ENCODE measurements around the gene MAN2A1. TPM values are rescaled to one million over a fixed set of nuclear protein-coding genes. Genes with fewer than 3 reads are reported as not detected.
A peak's percentile ranks its signal among the peaks of the same experiment; 100 is the strongest.

Gene MAN2A1
- total and polyA plus RNA-seq, 7 experiments from 2014 or later: 24.9 to 107 (median 56.4) TPM

GRCh38 chr5:109714592-109714991 lies 24.9 kb downstream of the MAN2A1 start:
- H3K9me3 ChIP-seq (ENCODE audit: control insufficient read depth in 2 of 3, low read length in 3 of 3): no peaks in the 10 kb centered on the region
- intact Hi-C loops (cut with micrococcal nuclease): no loop called here
- DNase-seq (no peak), ATAC-seq (no peak)
- CTCF ChIA-PET: interaction anchor here (0.6 kb wide), 1 partner anchor 698 kb away, joined by 3 read pairs; no protein-coding TSS in a partner anchor
- H3K27me3 ChIP-seq (ENCODE audit: control insufficient read depth in 2 of 2, insufficient read depth in 2 of 2, low read length in 2 of 2): no peaks in the 10 kb centered on the region
- Mint-ChIP-seq H3K9me3 (no peaks in the 10 kb centered on the region), H3K4me1 (peaks cover 18 to 76% (median 53%) of the 10 kb centered on the region in 7 donors), H3K4me3 (no peak overlapping the region), H3K27me3 (no peaks in the 10 kb centered on the region), H3K36me3 (peaks cover 13 to 46% (median 40%) of the 10 kb centered on the region in 5 donors), H3K27ac (no peak overlapping the region)
- POLR2A ChIA-PET: interaction anchor here (0.7 kb wide), 1 partner anchor 70 kb away, joined by 3 read pairs; no protein-coding TSS in a partner anchor
- H3K4me1 ChIP-seq (ENCODE audit: control insufficient read depth in 2 of 2, insufficient read depth in 2 of 2, low read length in 2 of 2): peaks cover 0 to 4% of the 10 kb centered on the region in 2 donors
- H3K27ac ChIP-seq (ENCODE audit: low read depth, low read length): no peak overlapping the region
- no peak overlapping the region for H3K4me3 ChIP-seq (ENCODE audit: low read length)
- H3K36me3 ChIP-seq (ENCODE audit: control insufficient read depth in 2 of 3, insufficient read depth in 3 of 3, low read length in 3 of 3): peaks cover 0 to 16% (median 0%) of the 10 kb centered on the region in 3 experiments

GRCh38 chr5:109718216-109718615 lies 28.5 kb downstream of the MAN2A1 start:
- Mint-ChIP-seq H3K27ac (peak overlapping the region in 1 of 9 donors; percentile 34), H3K36me3 (peaks cover 17 to 45% (median 38%) of the 10 kb centered on the region in 5 donors), H3K27me3 (no peaks in the 10 kb centered on the region), H3K4me3 (no peak overlapping the region), H3K9me3 (no peaks in the 10 kb centered on the region), H3K4me1 (peaks cover 0 to 71% (median 46%) of the 10 kb centered on the region in 7 donors)
- Histone ChIP-seq H3K36me3 (ENCODE audit: control insufficient read depth in 2 of 3, insufficient read depth in 3 of 3, low read length in 3 of 3) (peaks cover 0 to 16% (median 0%) of the 10 kb centered on the region in 3 experiments), H3K9me3 (ENCODE audit: control insufficient read depth in 2 of 3, low read length in 3 of 3) (no peaks in the 10 kb centered on the region), H3K4me3 (ENCODE audit: low read length) (no peak overlapping the region), H3K27ac (ENCODE audit: low read depth, low read length) (no peak overlapping the region), H3K4me1 (ENCODE audit: control insufficient read depth in 2 of 2, insufficient read depth in 2 of 2, low read length in 2 of 2) (no peaks in the 10 kb centered on the region), H3K27me3 (ENCODE audit: control insufficient read depth in 2 of 2, insufficient read depth in 2 of 2, low read length in 2 of 2) (no peaks in the 10 kb centered on the region)
- ChIA-PET POLR2A (no interaction called here), CTCF (no interaction called here)
- ATAC-seq (no peak), DNase-seq (no peak)
- intact Hi-C loops (cut with micrococcal nuclease): no loop called here

GRCh38 chr5:109718632-109719031 lies 28.9 kb downstream of the MAN2A1 start:
- Mint-ChIP-seq H3K4me3 (peak overlapping the region in 1 of 10 donors; percentile 10), H3K36me3 (peaks cover 16 to 47% (median 35%) of the 10 kb centered on the region in 5 donors), H3K9me3 (no peaks in the 10 kb centered on the region), H3K27ac (peak overlapping the region in 1 of 9 donors; percentile 34), H3K27me3 (no peaks in the 10 kb centered on the region), H3K4me1 (peaks cover 0 to 71% (median 47%) of the 10 kb centered on the region in 7 donors)
- DNase-seq (no peak), ATAC-seq (no peak)
- no peaks in the 10 kb centered on the region for H3K4me1 ChIP-seq (ENCODE audit: control insufficient read depth in 2 of 2, insufficient read depth in 2 of 2, low read length in 2 of 2)
- no peak overlapping the region for H3K27ac ChIP-seq (ENCODE audit: low read depth, low read length)
- intact Hi-C loops (cut with micrococcal nuclease): no loop called here
- H3K4me3 ChIP-seq (ENCODE audit: low read length): no peak overlapping the region
- ChIA-PET CTCF (no interaction called here), POLR2A (no interaction called here)
- no peaks in the 10 kb centered on the region for H3K27me3 ChIP-seq (ENCODE audit: control insufficient read depth in 2 of 2, insufficient read depth in 2 of 2, low read length in 2 of 2)
- peaks cover 0 to 16% (median 0%) of the 10 kb centered on the region in 3 experiments for H3K36me3 ChIP-seq (ENCODE audit: control insufficient read depth in 2 of 3, insufficient read depth in 3 of 3, low read length in 3 of 3)
- no peaks in the 10 kb centered on the region for H3K9me3 ChIP-seq (ENCODE audit: control insufficient read depth in 2 of 3, low read length in 3 of 3)

- ATAC-seq: no peak
- Histone ChIP-seq H3K9me3 (ENCODE audit: control insufficient read depth in 2 of 3, low read length in 3 of 3) (no peaks in the 10 kb centered on the region), H3K27me3 (ENCODE audit: control insufficient read depth in 2 of 2, insufficient read depth in 2 of 2, low read length in 2 of 2) (no peaks in the 10 kb centered on the region), H3K27ac (ENCODE audit: low read depth, low read length) (no peak overlapping the region), H3K4me1 (ENCODE audit: control insufficient read depth in 2 of 2, insufficient read depth in 2 of 2, low read length in 2 of 2) (no peaks in the 10 kb centered on the region), H3K36me3 (ENCODE audit: control insufficient read depth in 2 of 3, insufficient read depth in 3 of 3, low read length in 3 of 3) (peaks cover 0 to 16% (median 0%) of the 10 kb centered on the region in 3 experiments), H3K4me3 (ENCODE audit: low read length) (no peak overlapping the region)
- Mint-ChIP-seq H3K4me3 (no peak overlapping the region), H3K4me1 (peaks cover 0 to 70% (median 44%) of the 10 kb centered on the region in 7 donors), H3K36me3 (peaks cover 15 to 49% (median 38%) of the 10 kb centered on the region in 5 donors), H3K27ac (peak overlapping the region in 1 of 9 donors; percentile 63), H3K27me3 (no peaks in the 10 kb centered on the region), H3K9me3 (no peaks in the 10 kb centered on the region)
- DNase-seq: no peak
- intact Hi-C loops (cut with micrococcal nuclease): no loop called here
- ChIA-PET POLR2A (no interaction called here), CTCF (no interaction called here)
Measured at GRCh38 chr5:109719978-109720377, 30.3 kb downstream of the MAN2A1 start.

- peak overlapping the region in 1 of 10 donors; percentile 15 for H3K4me3 Mint-ChIP-seq
- peaks cover 0 to 16% (median 0%) of the 10 kb centered on the region in 3 experiments for H3K36me3 ChIP-seq (ENCODE audit: control insufficient read depth in 2 of 3, insufficient read depth in 3 of 3, low read length in 3 of 3)
- H3K9me3 Mint-ChIP-seq: no peaks in the 10 kb centered on the region
- peaks cover 0 to 66% (median 50%) of the 10 kb centered on the region in 7 donors for H3K4me1 Mint-ChIP-seq
- peak overlapping the region in 2 of 9 donors; percentile 17 to 41 for H3K27ac Mint-ChIP-seq
- ChIA-PET POLR2A (no interaction called here), CTCF (no interaction called here)
- ATAC-seq: no peak
- H3K9me3 ChIP-seq (ENCODE audit: control insufficient read depth in 2 of 3, low read length in 3 of 3): no peaks in the 10 kb centered on the region
- H3K4me1 ChIP-seq (ENCODE audit: control insufficient read depth in 2 of 2, insufficient read depth in 2 of 2, low read length in 2 of 2): no peaks in the 10 kb centered on the region
- intact Hi-C loops (cut with micrococcal nuclease): no loop called here
- H3K4me3 ChIP-seq (ENCODE audit: low read length): no peak overlapping the region
- peaks cover 12 to 50% (median 31%) of the 10 kb centered on the region in 5 donors for H3K36me3 Mint-ChIP-seq
- H3K27me3 Mint-ChIP-seq: no peaks in the 10 kb centered on the region
- H3K27me3 ChIP-seq (ENCODE audit: control insufficient read depth in 2 of 2, insufficient read depth in 2 of 2, low read length in 2 of 2): no peaks in the 10 kb centered on the region
- no peak overlapping the region for H3K27ac ChIP-seq (ENCODE audit: low read depth, low read length)
- DNase-seq: no peak
Measured at GRCh38 chr5:109721741-109722140, 32.0 kb downstream of the MAN2A1 start.

GRCh38 chr5:109723606-109724005 lies 33.9 kb downstream of the MAN2A1 start:
- Histone ChIP-seq H3K9me3 (ENCODE audit: control insufficient read depth in 2 of 3, low read length in 3 of 3) (no peaks in the 10 kb centered on the region), H3K4me3 (ENCODE audit: low read length) (no peak overlapping the region), H3K4me1 (ENCODE audit: control insufficient read depth in 2 of 2, insufficient read depth in 2 of 2, low read length in 2 of 2) (no peaks in the 10 kb centered on the region), H3K27ac (ENCODE audit: low read depth, low read length) (no peak overlapping the region), H3K36me3 (ENCODE audit: control insufficient read depth in 2 of 3, insufficient read depth in 3 of 3, low read length in 3 of 3) (peaks cover 0 to under 1% (median 0%) of the 10 kb centered on the region in 3 experiments), H3K27me3 (ENCODE audit: control insufficient read depth in 2 of 2, insufficient read depth in 2 of 2, low read length in 2 of 2) (no peaks in the 10 kb centered on the region)
- Mint-ChIP-seq H3K27ac (peak overlapping the region in 5 of 9 donors; percentile 6 to 73 (median 35)), H3K27me3 (no peaks in the 10 kb centered on the region), H3K9me3 (no peaks in the 10 kb centered on the region), H3K4me1 (peaks cover 3 to 61% (median 58%) of the 10 kb centered on the region in 7 donors), H3K4me3 (no peak overlapping the region), H3K36me3 (peaks cover 9 to 48% (median 27%) of the 10 kb centered on the region in 5 donors)
- POLR2A ChIA-PET: no interaction called here
- ATAC-seq (no peak), DNase-seq (no peak)
- CTCF ChIA-PET: interaction anchor here (0.6 kb wide), 1 partner anchor 14 kb away, joined by 5 read pairs; no protein-coding TSS in a partner anchor
- intact Hi-C loops (cut with micrococcal nuclease): no loop called here

- peaks cover 3 to 59% (median 55%) of the 10 kb centered on the region in 7 donors for H3K4me1 Mint-ChIP-seq
- Histone ChIP-seq H3K27me3 (ENCODE audit: control insufficient read depth in 2 of 2, insufficient read depth in 2 of 2, low read length in 2 of 2) (no peaks in the 10 kb centered on the region), H3K36me3 (ENCODE audit: control insufficient read depth in 2 of 3, insufficient read depth in 3 of 3, low read length in 3 of 3) (peaks cover 0 to 4% (median 0%) of the 10 kb centered on the region in 3 experiments), H3K9me3 (ENCODE audit: control insufficient read depth in 2 of 3, low read length in 3 of 3) (no peaks in the 10 kb centered on the region), H3K4me3 (ENCODE audit: low read length) (no peak overlapping the region), H3K27ac (ENCODE audit: low read depth, low read length) (no peak overlapping the region), H3K4me1 (ENCODE audit: control insufficient read depth in 2 of 2, insufficient read depth in 2 of 2, low read length in 2 of 2) (no peaks in the 10 kb centered on the region)
- H3K4me3 Mint-ChIP-seq: no peak overlapping the region
- H3K36me3 Mint-ChIP-seq: peaks cover 8 to 57% (median 29%) of the 10 kb centered on the region in 5 donors
- ChIA-PET CTCF (interaction anchor here (0.7 kb wide), 1 partner anchor 1529 kb away, joined by 3 read pairs; no protein-coding TSS in a partner anchor), POLR2A (interaction anchor here (0.5 kb wide), 1 partner anchor 84 kb away, joined by 5 read pairs; no protein-coding TSS in a partner anchor)
- DNase-seq (no peak), ATAC-seq (no peak)
- H3K9me3 Mint-ChIP-seq: no peaks in the 10 kb centered on the region
- intact Hi-C loops (cut with micrococcal nuclease): loop anchor here in 1 of 2 donors (5.0 kb wide), 1 partner anchor 33 kb away; no protein-coding TSS in a partner anchor
- H3K27me3 Mint-ChIP-seq: no peaks in the 10 kb centered on the region
- H3K27ac Mint-ChIP-seq: peak overlapping the region in 3 of 9 donors; percentile 14 to 80 (median 71)
Measured at GRCh38 chr5:109725135-109725534, 35.4 kb downstream of the MAN2A1 start.

All from naive thymus-derived CD4-positive, alpha-beta T cell (primary cell).